HepG2 (cell line): ENCODE results near the gene PAPPA. TPM values are rescaled to one million over a fixed set of nuclear protein-coding genes. Genes with fewer than 3 reads are reported as not detected.

Source experiments
- ATAC-seq: fragments of 200-7000 bp; cut with Tn5 transposase; 3 replicates; pipeline ENCODE4 v1.9.1; 2020; ENCODE audit warnings: mild to moderate bottlenecking, moderate library complexity
- BruUV-seq: library from RNA; stranded (reverse); fragments of 400-500 nt; replicated peaks from 2 replicates; lab custom pipeline; 2021; lab: Mats Ljungman, UMichigan
- CTCF ChIA-PET: fragments of 300-600 bp; formaldehyde crosslinking; extraction: SDS; loops from one replicate; lab custom pipeline; 2021; ENCODE audit warnings: low total read pairs, inconsistent platforms, low intra/inter-chr PET ratio; lab: Yijun Ruan, JAX
- POLR2A ChIA-PET: fragments of 350-600 bp; sonication (Branson Sonifier 250); formaldehyde crosslinking; loops from one replicate; lab custom pipeline; 2020; ENCODE audit warnings: antibody characterized with exemption, inconsistent platforms; lab: Yijun Ruan, JAX
- DNase-seq: peaks from one replicate; pipeline ENCODE4 v3.0.0-alpha.2; 2015; ENCODE audit warnings: low spot score
- FAIRE-seq: peaks from 3 replicates; lab custom pipeline; 2011; peaks lifted over from hg19 to GRCh38; lab: Jason Lieb, UNC
- H2AFZ ChIP-seq: one replicate; pipeline ENCODE4 v1.6.1; 2011; ENCODE audit warnings: low read length, inconsistent platforms
- H3K27ac ChIP-seq: fragments of 300-600 bp; 3 replicates; pipeline ENCODE4 v1.8.0; 2011; ENCODE audit warnings: mixed run types, mild to moderate bottlenecking, mixed read lengths, low read length, inconsistent platforms; ENCODE audit not compliant: insufficient read depth; ENCODE audit errors: extremely low read length
- H3K27me3 ChIP-seq, 2 experiments: fragments of 200-600 bp in 1 of 2; 2 replicates in 1 of 2; 3 replicates in 1 of 2; pipeline versions ENCODE4 v1.6.0 to v1.8.0; 2011; ENCODE audit warnings: low read length in 2 of 2, mild to moderate bottlenecking in 2 of 2, moderate library complexity in 2 of 2, inconsistent platforms in 1 of 2; ENCODE audit not compliant: insufficient read depth in 2 of 2, control insufficient read depth in 1 of 2
- H3K36me3 ChIP-seq, 2 experiments: fragments of 200-600 bp in 1 of 2; replicated peaks in 1 of 2; 2 replicates in 1 of 2; 3 replicates in 1 of 2; pipeline versions ENCODE4 v1.5.1 to v1.8.0; 2011; ENCODE audit warnings: low read length in 2 of 2, inconsistent platforms in 1 of 2; ENCODE audit not compliant: insufficient read depth in 2 of 2, control insufficient read depth in 1 of 2
- H3K4me1 ChIP-seq: 2 replicates; pipeline ENCODE4 v1.5.1; 2012; ENCODE audit warnings: low read length, inconsistent platforms; ENCODE audit not compliant: insufficient read depth
- H3K4me2 ChIP-seq: 2 replicates; pipeline ENCODE4 v1.6.0; 2011; ENCODE audit warnings: low read depth, low read length, inconsistent platforms
- H3K4me3 ChIP-seq, 3 experiments: fragments of 200-600 bp in 1 of 3; sonication (generic), shearing (Covaris generic) in 1 of 3; replicated peaks in 1 of 3; 2 replicates each; pipeline ENCODE4 v1.5.1; 2011 to 2016; ENCODE audit warnings: low read length in 3 of 3, inconsistent platforms in 2 of 3, low read depth in 2 of 3, mild to moderate bottlenecking in 2 of 3, control low read depth in 1 of 3, mixed read lengths in 1 of 3; ENCODE audit not compliant: insufficient read depth in 1 of 3
- H3K79me2 ChIP-seq: one replicate; pipeline ENCODE4 v1.6.1; 2011; ENCODE audit warnings: low read length, inconsistent platforms; ENCODE audit not compliant: insufficient read depth
- H3K9ac ChIP-seq: 2 replicates; pipeline ENCODE4 v1.6.0; 2011; ENCODE audit warnings: mild to moderate bottlenecking, low read depth, low read length, inconsistent platforms; ENCODE audit not compliant: insufficient read depth
- H3K9me3 ChIP-seq: 2 replicates; pipeline ENCODE4 v1.5.1; 2012; ENCODE audit warnings: mild to moderate bottlenecking, low read length
- H4K20me1 ChIP-seq: 2 replicates; pipeline ENCODE4 v1.6.0; 2011; ENCODE audit warnings: inconsistent platforms, mild to moderate bottlenecking, low read length, moderate library complexity; ENCODE audit not compliant: insufficient read depth
- FOXP1 ChIP-seq, 2 experiments: fragments of 450-650 bp in 1 of 2; IDR thresholded peaks; 2 replicates each; pipeline ENCODE4 v1.6.1; 2017 to 2018; ENCODE audit warnings: antibody characterized with exemption in 1 of 2
- ISL2 ChIP-seq: sonication (generic); formaldehyde crosslinking; IDR thresholded peaks from 2 replicates; pipeline ENCODE4 v1.5.0; 2020; ENCODE audit warnings: missing genetic modification reagents
- KAT7 ChIP-seq: IDR thresholded peaks from 2 replicates; pipeline ENCODE4 v1.6.1; 2018; ENCODE audit warnings: borderline replicate concordance, missing compliant biosample characterization
- MAFF ChIP-seq: IDR thresholded peaks from 2 replicates; pipeline ENCODE4 v1.6.1; 2011; ENCODE audit warnings: low read depth, low read length, improper control_type of control experiment
- MAFK ChIP-seq, 2 experiments: IDR thresholded peaks in 1 of 2; conservative IDR thresholded peaks in 1 of 2; 2 replicates each; pipeline ENCODE4 v1.6.1; 2011; ENCODE audit warnings: improper control_type of control experiment in 2 of 2, low read length in 2 of 2
- PLRG1 ChIP-seq: fragments of 450-650 bp; conservative IDR thresholded peaks from 2 replicates; pipeline ENCODE4 v1.6.1; 2016
- ZNF569 ChIP-seq: sonication (generic); formaldehyde crosslinking; IDR thresholded peaks from 2 replicates; pipeline ENCODE4 v1.5.0; 2020; ENCODE audit warnings: mild to moderate bottlenecking, missing genetic modification reagents, moderate library complexity, borderline replicate concordance
- ZSCAN5A ChIP-seq: sonication (generic); formaldehyde crosslinking; IDR thresholded peaks from 2 replicates; pipeline ENCODE4 v1.8.0; 2022; ENCODE audit warnings: mild to moderate bottlenecking, missing genetic modification reagents, borderline replicate concordance
- ZUFSP ChIP-seq: sonication (generic); formaldehyde crosslinking; IDR thresholded peaks from 2 replicates; pipeline ENCODE4 v1.9.0; 2021; ENCODE audit warnings: missing genetic modification reagents, mild to moderate bottlenecking, borderline replicate concordance
- in situ Hi-C: cut with HindIII; loops from 2 replicates; pipeline ENCODE4 v1.10.0; 2017; ENCODE audit warnings: low pct_unique_long_range_greater_than_20kb; ENCODE audit not compliant: extremely low pct_ligation_motif_present
- intact Hi-C: fragments of 100-400 bp; cut with micrococcal nuclease; formaldehyde crosslinking; loops from one replicate; pipeline ENCODE4 v1.10.0; 2022; ENCODE audit not compliant: unreplicated experiment
- polyA plus RNA-seq, 8 experiments: library from polyadenylated mRNA; depleted of rRNA in 3 of 8; stranded (reverse) in 7 of 8; unstranded in 1 of 8; fragments of >200 nt; fragmentation: Illumina TruSeq in 4 of 8; extraction: Trizol in 4 of 8; gene quantifications; 2 replicates each; pipeline versions ENCODE4 v1.2.1 to v1.2.3, GENCODE V29; 2011 to 2016; ENCODE audit warnings: low read depth in 4 of 8, missing spikeins in 1 of 8, mixed read lengths in 1 of 8; ENCODE audit not compliant: insufficient read depth in 1 of 8
- total RNA-seq, 5 experiments: library from RNA; depleted of rRNA; stranded (reverse); fragments of >200 nt; fragmentation: Illumina TruSeq; extraction: Trizol; gene quantifications; 2 replicates each; pipeline ENCODE4 v1.2.3, GENCODE V29; 2016; ENCODE audit warnings: low read depth in 1 of 5

PAPPA gene
- total and polyA plus RNA-seq, 2 of the 13 experiments (the other 11 are each of a cell fraction or from before 2014, with no cell fraction given): 0.09 to 0.11 TPM

- no peak for TF ChIP-seq ZUFSP
- TF ChIP-seq FOXP1 (IDR thresholded peaks at IDR 0.05): no peak
- no peak for TF ChIP-seq FOXP1 (CRISPR knock-in tag; IDR thresholded peaks at IDR 0.05)
- no peak for TF ChIP-seq ISL2 (CRISPR knock-in tag)
- no peak for TF ChIP-seq ZNF569 (CRISPR knock-in tag)
- no peak for TF ChIP-seq PLRG1
- no peak for TF ChIP-seq MAFF
- no peak for TF ChIP-seq ZSCAN5A
Measured at GRCh38 chr9:116437411-116438370, 284.1 kb downstream of the PAPPA start (continued).

- no peak overlapping the region for H3K4me2 ChIP-seq
- intact Hi-C loops: no loop called here
- no peaks in the 10 kb centered on the region for H3K4me1 ChIP-seq
- in situ Hi-C loops: no loop called here
- ATAC-seq (no peak), DNase-seq (no peak), FAIRE-seq (no peak)
- no peak overlapping the region for H3K4me3 ChIP-seq
- no peak overlapping the region for H3K9ac ChIP-seq
- no peaks in the 10 kb centered on the region for H3K27me3 ChIP-seq
- H3K79me2 ChIP-seq: no peaks in the 10 kb centered on the region
- no peaks in the 10 kb centered on the region for H4K20me1 ChIP-seq
- H3K27ac ChIP-seq: no peak overlapping the region
- CTCF ChIA-PET: no interaction called here
- BruUV-seq: no TSS peak
- no peaks in the 10 kb centered on the region for H3K9me3 ChIP-seq
- 0 out of 5 replicates have a peak, but pooled peaks cover 0 to 5% of the 10 kb centered on the region in 2 experiments for H3K36me3 ChIP-seq
- TF ChIP-seq MAFK (conservative IDR thresholded peaks at IDR 0.05 in 1 of 2, IDR thresholded peaks at IDR 0.05 in 1 of 2; ENCODE audit: low read length in 2 of 2): peak; percentile 89 to 97
- TF ChIP-seq KAT7 (CRISPR knock-in tag): no peak
- peak; percentile 94 for TF ChIP-seq MAFF
- H2AFZ ChIP-seq: no peak overlapping the region
- POLR2A ChIA-PET: no interaction called here
Measured at GRCh38 chr9:116442528-116442927, 288.9 kb downstream of the PAPPA start.
